Liver (tissue), 9 donors: ENCODE measurements around the gene STXBP4. TPM values are rescaled to one million over a fixed set of nuclear protein-coding genes. Genes with fewer than 3 reads are reported as not detected.

Experiments
- DNase-seq: peaks from one replicate; pipeline ENCODE4 v3.0.0-alpha.2; 2017; ENCODE audit warnings: low spot score
- H3K27ac ChIP-seq, 2 donors: one replicate each; pipeline ENCODE4 v1.7.0; 2013; ENCODE audit warnings: inconsistent platforms in 2 of 2, low read length in 2 of 2, control low read depth in 1 of 2, low read depth in 1 of 2, mild to moderate bottlenecking in 1 of 2
- H3K27me3 ChIP-seq, 4 donors: one replicate each; pipeline versions ENCODE4 v1.6.1 to v1.7.0; 2013; ENCODE audit warnings: low read length in 3 of 4, inconsistent platforms in 1 of 4, mild to moderate bottlenecking in 1 of 4, moderate library complexity in 1 of 4; ENCODE audit not compliant: control insufficient read depth in 4 of 4, insufficient read depth in 4 of 4
- H3K36me3 ChIP-seq, 4 donors: one replicate each; pipeline versions ENCODE4 v1.6.1 to v1.7.0; 2013; ENCODE audit warnings: low read length in 3 of 4, mild to moderate bottlenecking in 3 of 4, low read depth in 1 of 4, moderate library complexity in 1 of 4; ENCODE audit not compliant: control insufficient read depth in 4 of 4, insufficient read depth in 3 of 4
- H3K4me1 ChIP-seq, 4 donors: one replicate each; pipeline versions ENCODE4 v1.6.1 to v1.7.0; 2013; ENCODE audit warnings: low read length in 3 of 4, mild to moderate bottlenecking in 3 of 4, moderate library complexity in 1 of 4; ENCODE audit not compliant: control insufficient read depth in 4 of 4, insufficient read depth in 4 of 4
- H3K4me3 ChIP-seq, 3 donors: one replicate each; pipeline versions ENCODE4 v1.6.1 to v1.7.0; 2013; ENCODE audit warnings: low read length in 3 of 3, control low read depth in 1 of 3, low read depth in 1 of 3, mild to moderate bottlenecking in 1 of 3
- H3K9ac ChIP-seq, 2 donors: one replicate each; pipeline ENCODE4 v1.7.0; 2013; ENCODE audit warnings: low read length in 2 of 2, mild to moderate bottlenecking in 2 of 2, moderate library complexity in 2 of 2, control low read depth in 1 of 2, low read depth in 1 of 2
- H3K9me3 ChIP-seq, 4 donors: one replicate each; pipeline versions ENCODE4 v1.6.1 to v1.7.0; 2013; ENCODE audit warnings: low read length in 3 of 4; ENCODE audit not compliant: control insufficient read depth in 4 of 4
- ATF3 ChIP-seq: IDR thresholded peaks from 2 replicates; pipeline ENCODE4 v1.6.1; 2016; ENCODE audit warnings: antibody characterized with exemption
- EGR1 ChIP-seq, 2 donors: IDR thresholded peaks; 2 replicates each; pipeline ENCODE4 v1.6.1; 2016 to 2018; ENCODE audit warnings: antibody characterized with exemption in 2 of 2, low read depth in 2 of 2
- FOXA1 ChIP-seq: IDR thresholded peaks from 2 replicates; pipeline ENCODE4 v1.6.1; 2016; ENCODE audit warnings: antibody characterized with exemption
- FOXA2 ChIP-seq: IDR thresholded peaks from 2 replicates; pipeline ENCODE4 v1.6.1; 2016; ENCODE audit warnings: antibody characterized with exemption
- HNF4A ChIP-seq, 2 donors: conservative IDR thresholded peaks; 2 replicates each; pipeline ENCODE4 v1.6.1; 2016; ENCODE audit warnings: antibody characterized with exemption in 2 of 2, mild to moderate bottlenecking in 2 of 2
- HNF4G ChIP-seq: IDR thresholded peaks from 2 replicates; pipeline ENCODE4 v1.6.1; 2016; ENCODE audit warnings: antibody characterized with exemption
- JUND ChIP-seq, 2 donors: IDR thresholded peaks; 2 replicates each; pipeline ENCODE4 v1.6.1; 2016; ENCODE audit warnings: antibody characterized with exemption in 2 of 2
- MAX ChIP-seq: IDR thresholded peaks from 2 replicates; pipeline ENCODE4 v1.6.1; 2016; ENCODE audit warnings: antibody characterized with exemption
- NR2F2 ChIP-seq: IDR thresholded peaks from 2 replicates; pipeline ENCODE4 v1.6.1; 2016; ENCODE audit warnings: antibody characterized with exemption
- REST ChIP-seq: IDR thresholded peaks from 2 replicates; pipeline ENCODE4 v1.6.1; 2016; ENCODE audit warnings: antibody characterized with exemption, mild to moderate bottlenecking
- RXRA ChIP-seq, 2 donors: IDR thresholded peaks; 2 replicates each; pipeline ENCODE4 v1.6.1; 2017 to 2018; ENCODE audit warnings: antibody characterized with exemption in 2 of 2, mild to moderate bottlenecking in 1 of 2
- SP1 ChIP-seq: IDR thresholded peaks from 2 replicates; pipeline ENCODE4 v1.6.1; 2018; ENCODE audit warnings: antibody characterized with exemption, mild to moderate bottlenecking
- TAF1 ChIP-seq: conservative IDR thresholded peaks from 2 replicates; pipeline ENCODE4 v1.6.1; 2016; ENCODE audit warnings: antibody characterized with exemption, mild to moderate bottlenecking
- YY1 ChIP-seq: IDR thresholded peaks from 2 replicates; pipeline ENCODE4 v1.6.1; 2016; ENCODE audit warnings: antibody characterized with exemption, mild to moderate bottlenecking
- ZBTB33 ChIP-seq: IDR thresholded peaks from 2 replicates; pipeline ENCODE4 v1.6.1; 2016; ENCODE audit warnings: antibody characterized with exemption
- WGBS: extraction: QIAGEN DNeasy Blood & Tissue Kit; methylation state at CpG from one replicate; pipeline ENCODE4 v1.1.7; 2013; 5-methylcytosine and 5-hydroxymethylcytosine counted together
- polyA plus RNA-seq, 2 donors: library from polyadenylated mRNA; stranded (reverse) in 1 of 2; unstranded in 1 of 2; fragments of 200-250 nt in 1 of 2; fragments of >200 nt in 1 of 2; fragmentation: Nextera tagmentation in 1 of 2; extraction: Ambion mirVana in 1 of 2; gene quantifications; one replicate each; pipeline versions ENCODE4 v1.2.1 to v1.2.3, GENCODE V29; 2013 to 2015
- total RNA-seq, 2 donors: library from RNA; depleted of rRNA; stranded (reverse); fragments of >200 nt; gene quantifications; one replicate each; pipeline ENCODE4 v1.2.3, GENCODE V29; 2014
- donor health status: healthy.
- donor health status: healthy.
- donor health status: healthy.
- donor health status: healthy.
- donor health status: healthy.

STXBP4 gene
- total and polyA plus RNA-seq, 4 donors: 1.5 to 12.6 (median 3.5) TPM

GRCh38 chr17:54924405-54924804, 44.2 kb upstream of the STXBP4 start:
- WGBS: 97% methylated on average over 5 of the region's 5 CpGs
- DNase-seq: no peak
- Histone ChIP-seq H3K4me1 (no peaks in the 10 kb centered on the region), H3K9me3 (no peaks in the 10 kb centered on the region), H3K4me3 (no peak overlapping the region), H3K27ac (no peak overlapping the region), H3K36me3 (peaks cover 1 to 26% (median 24%) of the 10 kb centered on the region in 4 donors), H3K9ac (no peak overlapping the region), H3K27me3 (no peaks in the 10 kb centered on the region)
- TF ChIP-seq HNF4A (conservative IDR thresholded peaks at IDR 0.05) (no peak), RXRA (IDR thresholded peaks at IDR 0.05) (no peak), YY1 (no peak), FOXA2 (no peak), MAX (no peak), TAF1 (no peak), REST (no peak), JUND (IDR thresholded peaks at IDR 0.05) (no peak)

- H3K9me3 ChIP-seq: no peaks in the 10 kb centered on the region
- peaks cover 7 to 42% (median 30%) of the 10 kb centered on the region in 4 donors for H3K36me3 ChIP-seq
- no peak for DNase-seq
- no peak overlapping the region for H3K27ac ChIP-seq
- H3K4me3 ChIP-seq: no peak overlapping the region
- no peak overlapping the region for H3K9ac ChIP-seq
- TF ChIP-seq HNF4G: no peak
- TF ChIP-seq TAF1: no peak
- no peak for TF ChIP-seq SP1
- TF ChIP-seq ZBTB33: no peak
- no peak for TF ChIP-seq ATF3
- no peak for TF ChIP-seq EGR1 (IDR thresholded peaks at IDR 0.05; ENCODE audit: low read depth in 2 of 2)
- no peak for TF ChIP-seq HNF4A (conservative IDR thresholded peaks at IDR 0.05)
- TF ChIP-seq REST: no peak
- no peak for TF ChIP-seq FOXA1
- no peak for TF ChIP-seq MAX
- no peak for TF ChIP-seq FOXA2
- no peak for TF ChIP-seq YY1
- no peak for TF ChIP-seq NR2F2
- WGBS: 86% methylated on average over 3 of the region's 3 CpGs
- H3K4me1 ChIP-seq: no peaks in the 10 kb centered on the region
- no peaks in the 10 kb centered on the region for H3K27me3 ChIP-seq
Observed at GRCh38 chr17:54927525-54927924, 41.0 kb upstream of the STXBP4 start.
